GM10266 (cell line): ENCODE data around the gene CYP2W1.
"Not testable (repeated sequence)": the region's sequence is repeated elsewhere in the genome, so short reads cannot be mapped to it uniquely, and the experiment has no call there.

ENCODE experiments used
- DNase-seq: peaks from one replicate; pipeline ENCODE4 v3.0.0; 2012; ENCODE audit errors: extremely low spot score
- TF ChIP-seq, protein P1 (sequence below): IDR thresholded peaks from 2 replicates; pipeline ENCODE4 v1.5.1; 2012; ENCODE audit warnings: mild to moderate bottlenecking, low read depth; ENCODE audit not compliant: control insufficient read depth, insufficient read depth; ENCODE audit errors: missing control alignments

The CYP2W1 gene

DNA sequence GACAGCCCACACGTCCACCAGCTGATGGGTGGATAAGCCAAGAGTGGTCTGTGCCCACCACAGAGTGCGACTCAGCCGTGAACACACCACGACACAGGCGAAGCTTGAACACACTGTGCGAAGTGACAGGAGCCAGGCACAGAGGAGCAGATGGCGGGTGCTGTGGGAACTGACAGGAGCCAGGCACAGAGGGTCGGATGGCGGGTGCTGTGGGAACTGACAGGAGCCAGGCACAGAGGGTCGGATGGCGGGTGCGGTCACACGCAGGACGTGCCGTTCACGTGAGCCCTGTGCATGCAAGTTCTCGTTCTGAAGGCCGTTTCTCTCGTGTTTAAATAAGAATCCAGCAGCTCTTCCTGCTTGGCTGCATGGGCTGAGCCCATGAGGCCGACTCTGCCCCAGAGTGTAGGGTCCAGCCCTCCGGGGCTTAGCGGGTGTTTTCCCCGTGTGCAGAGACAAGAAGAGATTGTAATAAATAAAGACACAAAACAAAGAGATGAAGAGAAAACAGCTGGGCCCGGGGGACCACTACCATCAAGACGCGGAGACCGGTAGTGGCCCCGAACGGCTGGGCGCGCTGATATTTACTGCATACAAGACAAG, 22.6 kb upstream of the CYP2W1 start:
- no peak for DNase-seq
- TF ChIP-seq, protein P1, sequence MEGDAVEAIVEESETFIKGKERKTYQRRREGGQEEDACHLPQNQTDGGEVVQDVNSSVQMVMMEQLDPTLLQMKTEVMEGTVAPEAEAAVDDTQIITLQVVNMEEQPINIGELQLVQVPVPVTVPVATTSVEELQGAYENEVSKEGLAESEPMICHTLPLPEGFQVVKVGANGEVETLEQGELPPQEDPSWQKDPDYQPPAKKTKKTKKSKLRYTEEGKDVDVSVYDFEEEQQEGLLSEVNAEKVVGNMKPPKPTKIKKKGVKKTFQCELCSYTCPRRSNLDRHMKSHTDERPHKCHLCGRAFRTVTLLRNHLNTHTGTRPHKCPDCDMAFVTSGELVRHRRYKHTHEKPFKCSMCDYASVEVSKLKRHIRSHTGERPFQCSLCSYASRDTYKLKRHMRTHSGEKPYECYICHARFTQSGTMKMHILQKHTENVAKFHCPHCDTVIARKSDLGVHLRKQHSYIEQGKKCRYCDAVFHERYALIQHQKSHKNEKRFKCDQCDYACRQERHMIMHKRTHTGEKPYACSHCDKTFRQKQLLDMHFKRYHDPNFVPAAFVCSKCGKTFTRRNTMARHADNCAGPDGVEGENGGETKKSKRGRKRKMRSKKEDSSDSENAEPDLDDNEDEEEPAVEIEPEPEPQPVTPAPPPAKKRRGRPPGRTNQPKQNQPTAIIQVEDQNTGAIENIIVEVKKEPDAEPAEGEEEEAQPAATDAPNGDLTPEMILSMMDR, result no peak

DNA sequence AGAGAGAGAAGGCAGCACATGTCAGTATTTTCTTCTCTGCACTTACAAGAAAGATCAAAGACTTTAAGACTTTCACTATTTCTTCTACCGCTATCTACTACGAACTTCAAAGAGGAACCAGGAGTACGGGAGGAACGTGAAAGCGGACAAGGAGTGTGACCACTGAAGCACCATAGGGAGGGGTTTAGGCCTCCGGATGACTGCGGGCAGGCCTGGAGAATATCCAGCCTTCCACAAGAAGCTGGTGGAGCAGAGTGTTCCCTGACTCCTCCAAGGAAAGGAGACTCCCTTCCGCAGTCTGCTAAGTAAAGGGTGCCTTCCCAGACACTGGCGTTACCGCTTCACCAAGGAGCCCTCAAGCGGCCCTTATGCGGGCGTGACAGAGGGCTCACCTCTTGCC, 22.0 kb upstream of the CYP2W1 start:
- DNase-seq, result not testable (repeated sequence)

DNA sequence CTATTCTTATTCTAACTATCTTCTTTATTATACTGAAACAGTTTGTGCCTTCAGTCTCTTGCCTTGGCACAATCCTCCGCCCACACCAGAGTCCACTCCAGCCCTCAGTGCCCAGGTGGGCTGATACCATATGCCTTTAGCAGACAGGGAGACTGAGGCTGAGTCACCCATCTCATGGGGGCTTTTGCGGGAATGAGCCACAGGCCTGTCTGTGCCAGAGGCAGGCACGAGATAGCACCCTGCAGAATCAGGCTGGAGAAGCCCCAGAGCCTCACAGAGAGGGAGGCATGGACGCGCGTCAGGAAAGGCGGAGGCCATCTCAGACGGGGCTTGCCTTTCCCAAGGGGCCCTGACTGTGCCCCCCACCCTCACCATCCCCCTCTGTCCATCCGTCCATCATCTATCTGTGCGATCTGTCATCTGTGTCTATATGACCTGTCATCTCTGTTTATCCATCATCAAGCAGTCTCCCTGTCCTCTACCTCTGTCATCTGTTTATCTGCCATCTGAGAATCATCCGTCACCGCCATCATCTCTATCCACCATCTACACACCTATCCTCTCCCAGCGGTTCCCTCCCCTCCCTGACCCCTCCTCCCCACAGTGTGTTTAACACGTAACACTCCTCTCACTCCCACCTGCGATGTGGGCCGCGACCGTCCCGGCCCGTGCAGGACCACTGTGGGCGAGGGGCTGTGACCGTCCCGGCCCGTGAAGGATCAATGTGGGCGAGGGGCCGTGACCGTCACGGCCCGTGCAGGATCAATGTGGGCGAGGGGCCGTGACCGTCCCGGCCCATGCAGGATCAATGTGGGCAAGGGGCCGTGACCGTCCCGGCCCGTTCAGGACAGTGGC, 21.2 kb upstream of the CYP2W1 start:
- DNase-seq, result no peak

DNA sequence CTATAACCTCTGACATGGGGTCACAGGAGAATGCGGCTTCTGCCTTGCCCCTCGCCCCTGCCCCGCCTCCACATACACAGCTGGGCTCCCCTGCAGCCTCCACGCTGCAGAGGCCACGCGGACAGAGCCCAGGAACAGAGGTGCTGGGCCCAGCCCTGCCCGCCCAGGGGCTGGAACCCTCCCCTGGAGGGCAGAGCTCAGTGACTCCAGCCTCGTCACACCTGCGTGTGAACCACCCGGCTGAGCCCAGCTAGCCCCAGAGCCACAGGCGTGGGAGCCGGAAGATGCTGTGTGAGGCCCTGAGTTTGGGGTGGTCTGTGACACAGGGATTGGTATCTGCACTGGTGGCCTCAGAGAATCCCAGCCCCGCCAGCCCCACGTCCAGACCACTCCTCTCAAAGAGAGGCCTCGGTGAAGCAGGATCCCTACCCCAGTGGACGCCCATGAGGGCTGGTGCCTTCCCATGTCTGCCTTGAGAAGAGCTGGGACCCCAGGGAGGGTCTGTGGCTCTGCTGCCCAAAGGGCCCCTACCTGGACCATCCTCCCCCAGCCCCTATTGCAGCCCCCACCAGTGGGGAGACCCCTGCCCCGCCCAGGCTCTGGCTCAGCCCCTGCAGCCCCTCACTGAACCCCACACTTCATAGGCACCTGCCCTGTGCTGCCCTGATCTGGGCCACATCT, 20.4 kb upstream of the CYP2W1 start:
- DNase-seq, result no peak

More for the DNA sequence above, 21.2 kb upstream of the CYP2W1 start:
- TF ChIP-seq, protein P1, result no peak

DNA sequence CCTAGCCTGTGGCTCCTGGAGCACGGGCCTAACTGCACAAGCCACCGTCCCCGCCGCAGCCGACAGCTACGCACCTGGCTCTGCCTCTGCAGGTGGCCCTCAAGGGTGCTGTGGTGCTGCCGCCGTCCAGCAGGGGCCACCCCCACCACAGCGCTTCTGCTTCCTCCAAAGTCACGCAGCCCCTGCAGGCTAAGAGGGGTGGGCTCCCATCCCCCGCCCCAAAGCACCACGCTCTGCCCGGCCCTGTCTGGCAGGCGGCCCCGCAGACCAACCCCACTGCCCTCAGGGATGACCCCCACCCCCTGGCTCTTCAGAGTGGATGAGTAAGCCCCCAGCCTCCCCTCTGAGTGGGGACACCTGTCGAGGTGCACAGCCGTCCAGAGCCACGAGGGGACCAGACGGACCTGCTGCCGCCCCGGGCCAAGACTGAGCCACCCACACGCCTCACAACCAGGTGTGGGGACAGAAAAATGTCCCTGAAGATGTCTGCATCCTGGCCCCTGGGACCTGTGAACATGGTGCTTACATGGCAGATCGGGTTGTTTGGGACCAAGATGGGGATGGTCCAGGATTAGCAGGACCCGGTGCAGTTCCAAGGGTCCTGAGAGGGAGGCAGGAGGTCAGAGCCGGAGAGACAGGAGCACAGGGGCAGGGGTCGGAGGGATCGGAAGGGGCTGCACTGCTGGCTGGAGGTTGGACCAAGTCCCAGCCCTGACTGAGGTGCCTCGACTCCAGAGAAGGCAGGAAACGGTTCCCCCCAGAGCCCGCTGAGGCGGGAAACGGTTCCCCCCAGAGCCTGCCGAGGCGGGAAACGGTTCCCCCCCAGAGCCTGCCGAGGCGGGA, 19.5 kb upstream of the CYP2W1 start:
- TF ChIP-seq, protein P1, result peak; percentile 27
- DNase-seq, result no peak

More for the DNA sequence above, 20.4 kb upstream of the CYP2W1 start:
- TF ChIP-seq, protein P1, result no peak

DNA sequence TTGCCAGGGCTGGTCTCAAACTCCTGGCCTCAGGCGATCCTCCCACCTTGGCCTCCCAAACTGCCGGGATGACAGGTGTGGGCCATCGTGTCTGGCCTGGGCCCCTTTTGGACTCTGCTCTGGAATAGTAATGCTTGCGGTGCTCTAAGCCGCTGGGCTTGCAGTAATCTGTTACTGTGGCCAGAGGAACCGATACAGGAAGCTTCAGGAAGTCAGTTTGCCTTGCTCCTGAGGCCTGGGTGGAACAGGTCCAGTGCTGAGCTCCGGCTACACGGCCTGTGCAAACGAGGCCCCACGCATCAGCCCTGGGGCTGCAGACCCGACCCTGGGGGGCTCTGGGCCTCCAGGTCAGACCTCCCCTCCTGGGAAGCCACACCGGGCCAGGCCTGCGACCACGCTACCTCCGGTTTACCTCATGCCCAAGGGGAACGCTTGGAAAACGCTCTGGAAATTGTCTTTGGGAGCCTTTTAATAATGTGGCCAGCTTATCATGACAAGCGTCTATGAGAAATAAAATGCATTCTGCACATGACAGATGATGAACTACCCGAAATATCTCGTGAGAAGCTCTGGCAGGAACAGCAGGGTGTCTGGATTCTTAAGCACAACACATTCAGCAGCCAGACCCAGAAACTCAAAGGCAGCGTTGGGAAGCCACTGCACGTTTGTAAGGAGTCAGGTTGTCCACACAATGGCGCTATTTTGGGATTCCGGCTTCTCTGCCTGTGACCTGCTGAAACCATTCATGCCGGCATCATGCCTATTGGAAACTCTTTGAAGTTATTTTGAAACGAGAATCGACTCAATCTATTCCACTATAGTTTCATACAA, 18.4 kb upstream of the CYP2W1 start:
- TF ChIP-seq, protein P1, result no peak
- no peak for DNase-seq
